Measurements from ENCODE around the gene CALML4.

Gene CALML4

GRCh38 chr15:68157074-68157473, 48.1 kb downstream of the CALML4 start:
- H3K27me3 ChIP-seq (ENCODE audit: insufficient read depth, low read length), result no peaks in the 10 kb centered on the region
- no peak overlapping the region for H3K9ac ChIP-seq (ENCODE audit: low read depth, low read length)
- no peak overlapping the region for H3K4me3 ChIP-seq (ENCODE audit: low read length)
- no peak overlapping the region for H3K27ac ChIP-seq (ENCODE audit: low read depth, low read length)
- H3K36me3 ChIP-seq (ENCODE audit: insufficient read depth, low read length), result peaks cover 44% of the 10 kb centered on the region
- H3K9me3 ChIP-seq (ENCODE audit: insufficient read depth, low read depth, low read length), result peaks cover 12% of the 10 kb centered on the region; the same call in 1 of the 2 replicates
- no peaks in the 10 kb centered on the region for H3K4me1 ChIP-seq (ENCODE audit: insufficient read depth, low read length)
- 82% methylated on average over 1 of the region's 1 CpG for WGBS

GRCh38 chr15:68154923-68155559, 50.1 kb downstream of the CALML4 start:
- 100% methylated on average over 1 of the region's 4 CpGs for WGBS
- H3K4me3 ChIP-seq (ENCODE audit: low read length), result no peak overlapping the region
- 0 out of 2 replicates have a peak, but pooled peaks cover 1% of the 10 kb centered on the region for H3K9me3 ChIP-seq (ENCODE audit: insufficient read depth, low read depth, low read length)
- no peaks in the 10 kb centered on the region for H3K27me3 ChIP-seq (ENCODE audit: insufficient read depth, low read length)
- no peaks in the 10 kb centered on the region for H3K4me1 ChIP-seq (ENCODE audit: insufficient read depth, low read length)
- H3K9ac ChIP-seq (ENCODE audit: low read depth, low read length), result no peak overlapping the region
- no peak overlapping the region for H3K27ac ChIP-seq (ENCODE audit: low read depth, low read length)
- peaks cover 32% of the 10 kb centered on the region for H3K36me3 ChIP-seq (ENCODE audit: insufficient read depth, low read length)

- Histone ChIP-seq H3K9ac (ENCODE audit: low read depth, low read length) (no peak overlapping the region), H3K27me3 (ENCODE audit: insufficient read depth, low read length) (no peaks in the 10 kb centered on the region), H3K36me3 (ENCODE audit: insufficient read depth, low read length) (peaks cover 19% of the 10 kb centered on the region), H3K27ac (ENCODE audit: low read depth, low read length) (no peak overlapping the region), H3K4me3 (ENCODE audit: low read length) (no peak overlapping the region), H3K9me3 (ENCODE audit: insufficient read depth, low read depth, low read length) (no peaks in the 10 kb centered on the region), H3K4me1 (ENCODE audit: insufficient read depth, low read length) (0 out of 2 replicates have a peak, but pooled peaks cover 4% of the 10 kb centered on the region)
- WGBS, result no CpG with 5 or more reads among the region's 2 CpGs
Observed at GRCh38 chr15:68152342-68152741, 52.8 kb downstream of the CALML4 start.

DNA sequence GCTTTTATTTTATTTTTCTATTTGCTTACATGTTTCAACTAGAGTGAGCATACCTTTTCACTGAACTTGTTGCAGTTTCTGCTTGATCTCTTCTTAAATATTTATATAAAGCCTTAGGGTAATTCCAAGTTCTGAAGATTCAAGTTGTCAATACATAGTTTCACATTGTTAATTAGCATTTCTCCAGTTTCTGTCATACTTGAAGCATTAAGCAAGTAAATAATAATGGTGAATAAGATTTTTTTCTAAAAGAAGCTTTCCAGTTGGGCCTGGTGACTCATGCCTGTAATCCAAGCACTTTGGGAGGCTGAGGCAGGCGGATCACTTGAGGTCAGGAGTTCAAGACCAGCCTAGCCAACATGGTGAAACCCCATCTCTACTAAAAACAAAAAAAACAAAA, 53.9 kb downstream of the CALML4 start:
- Histone ChIP-seq H3K9me3 (ENCODE audit: insufficient read depth, low read depth, low read length) (no peaks in the 10 kb centered on the region), H3K9ac (ENCODE audit: low read depth, low read length) (no peak overlapping the region), H3K27me3 (ENCODE audit: insufficient read depth, low read length) (no peaks in the 10 kb centered on the region), H3K4me3 (ENCODE audit: low read length) (no peak overlapping the region), H3K4me1 (ENCODE audit: insufficient read depth, low read length) (0 out of 2 replicates have a peak, but pooled peaks cover 4% of the 10 kb centered on the region), H3K36me3 (ENCODE audit: insufficient read depth, low read length) (peaks cover 29% of the 10 kb centered on the region), H3K27ac (ENCODE audit: low read depth, low read length) (no peak overlapping the region)
- WGBS, result 92% methylated on average over 1 of the region's 1 CpG

DNA sequence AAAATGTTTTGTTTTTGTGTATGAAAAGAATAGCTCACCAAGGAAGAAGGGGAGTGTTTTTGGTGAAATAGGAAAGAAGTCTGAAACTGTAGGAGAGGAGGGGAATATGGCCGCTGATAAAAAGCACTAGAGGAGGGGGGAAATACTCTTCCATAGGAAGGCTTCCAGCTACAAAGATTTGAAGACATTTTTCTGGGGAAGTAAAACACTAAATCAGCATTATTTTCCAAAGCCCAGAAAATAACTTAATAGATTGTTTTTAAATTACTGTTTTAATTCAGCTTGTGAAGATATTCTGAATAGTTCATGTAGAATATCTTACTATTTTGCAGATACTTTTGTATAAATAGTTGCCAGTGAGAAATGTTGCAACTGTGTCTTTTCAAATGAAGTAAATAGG, 54.9 kb downstream of the CALML4 start:
- Histone ChIP-seq H3K9me3 (ENCODE audit: insufficient read depth, low read depth, low read length) (no peaks in the 10 kb centered on the region), H3K4me3 (ENCODE audit: low read length) (no peak overlapping the region), H3K27me3 (ENCODE audit: insufficient read depth, low read length) (no peaks in the 10 kb centered on the region), H3K4me1 (ENCODE audit: insufficient read depth, low read length) (0 out of 2 replicates have a peak, but pooled peaks cover 4% of the 10 kb centered on the region), H3K27ac (ENCODE audit: low read depth, low read length) (no peak overlapping the region), H3K36me3 (ENCODE audit: insufficient read depth, low read length) (peaks cover 29% of the 10 kb centered on the region), H3K9ac (ENCODE audit: low read depth, low read length) (no peak overlapping the region)
- WGBS, result 95% methylated on average over 1 of the region's 1 CpG

DNA sequence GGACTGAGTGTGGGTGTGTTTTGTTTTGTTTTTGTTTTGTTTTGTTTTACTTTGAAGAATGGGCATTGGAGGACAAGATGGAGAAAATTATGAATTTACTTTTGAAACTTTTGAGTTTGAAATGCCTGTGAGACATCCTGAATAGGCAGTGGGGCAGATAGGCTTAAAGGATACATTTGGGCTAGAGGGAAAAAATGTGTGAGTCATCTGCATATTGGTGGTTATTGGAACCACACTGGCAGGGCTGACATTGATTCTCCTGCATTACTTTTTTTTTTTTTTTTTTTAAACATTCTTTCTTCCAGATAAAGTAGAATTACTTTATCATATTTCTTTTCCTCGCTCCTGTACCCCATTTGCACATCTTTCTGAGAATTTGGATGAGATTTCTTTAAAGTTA, 56.1 kb downstream of the CALML4 start:
- no peaks in the 10 kb centered on the region for H3K9me3 ChIP-seq (ENCODE audit: insufficient read depth, low read depth, low read length)
- H3K27ac ChIP-seq (ENCODE audit: low read depth, low read length), result no peak overlapping the region
- no peaks in the 10 kb centered on the region for H3K27me3 ChIP-seq (ENCODE audit: insufficient read depth, low read length)
- 0 out of 2 replicates have a peak, but pooled peaks cover 4% of the 10 kb centered on the region for H3K4me1 ChIP-seq (ENCODE audit: insufficient read depth, low read length)
- no peak overlapping the region for H3K9ac ChIP-seq (ENCODE audit: low read depth, low read length)
- no CpG with 5 or more reads among the region's 1 CpG for WGBS
- no peak overlapping the region for H3K4me3 ChIP-seq (ENCODE audit: low read length)
- peaks cover 28% of the 10 kb centered on the region for H3K36me3 ChIP-seq (ENCODE audit: insufficient read depth, low read length)

DNA sequence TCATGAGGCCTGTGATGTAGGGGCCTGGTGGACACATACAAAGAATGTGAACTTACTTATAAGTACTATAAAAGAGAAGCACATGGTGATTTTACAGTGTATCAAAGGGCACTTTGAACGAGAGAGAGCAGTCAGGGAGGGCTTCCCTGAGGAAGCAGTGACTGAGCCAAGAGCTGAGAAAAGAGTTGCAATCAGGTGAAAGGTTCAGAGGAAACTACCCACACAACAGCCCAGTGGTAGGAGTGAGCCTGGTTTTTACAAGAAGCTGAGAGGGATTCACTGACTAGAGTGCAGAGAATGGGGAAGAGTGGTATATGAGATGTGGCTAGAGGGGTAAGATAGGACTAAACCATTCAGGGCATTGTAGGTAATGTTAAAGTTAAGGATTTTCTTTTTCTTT, 57.1 kb downstream of the CALML4 start:
- WGBS, result 93% methylated on average over 1 of the region's 1 CpG
- Histone ChIP-seq H3K4me3 (ENCODE audit: low read length) (no peak overlapping the region), H3K27me3 (ENCODE audit: insufficient read depth, low read length) (no peaks in the 10 kb centered on the region), H3K27ac (ENCODE audit: low read depth, low read length) (no peak overlapping the region), H3K9ac (ENCODE audit: low read depth, low read length) (no peak overlapping the region), H3K9me3 (ENCODE audit: insufficient read depth, low read depth, low read length) (no peaks in the 10 kb centered on the region), H3K4me1 (ENCODE audit: insufficient read depth, low read length) (0 out of 2 replicates have a peak, but pooled peaks cover 4% of the 10 kb centered on the region), H3K36me3 (ENCODE audit: insufficient read depth, low read length) (peaks cover 19% of the 10 kb centered on the region)

DNA sequence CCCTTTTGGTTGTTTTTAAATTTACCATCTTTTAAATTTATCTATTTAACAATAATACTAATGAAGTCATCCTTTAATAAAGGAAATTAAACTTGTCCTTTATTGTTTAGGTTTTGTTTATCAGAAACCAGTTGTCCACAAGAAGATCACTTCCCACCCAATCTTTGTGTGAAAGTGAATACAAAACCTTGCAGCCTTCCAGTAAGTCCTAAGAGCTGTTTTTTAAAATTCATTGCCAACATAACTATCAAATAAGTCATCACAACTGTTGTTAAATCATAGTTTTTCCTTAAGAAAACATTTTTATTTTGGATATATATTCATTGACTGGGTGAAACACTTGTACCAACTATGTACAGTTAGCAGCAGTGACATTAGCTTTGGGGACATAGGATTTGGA, 59.4 kb downstream of the CALML4 start:
- no peaks in the 10 kb centered on the region for H3K9me3 ChIP-seq (ENCODE audit: insufficient read depth, low read depth, low read length)
- no peaks in the 10 kb centered on the region for H3K27me3 ChIP-seq (ENCODE audit: insufficient read depth, low read length)
- H3K9ac ChIP-seq (ENCODE audit: low read depth, low read length), result no peak overlapping the region
- H3K27ac ChIP-seq (ENCODE audit: low read depth, low read length), result no peak overlapping the region
- peaks cover 19% of the 10 kb centered on the region for H3K36me3 ChIP-seq (ENCODE audit: insufficient read depth, low read length)
- 0 out of 2 replicates have a peak, but pooled peaks cover 4% of the 10 kb centered on the region for H3K4me1 ChIP-seq (ENCODE audit: insufficient read depth, low read length)
- H3K4me3 ChIP-seq (ENCODE audit: low read length), result no peak overlapping the region

- Histone ChIP-seq H3K4me3 (ENCODE audit: low read length) (no peak overlapping the region), H3K9me3 (ENCODE audit: insufficient read depth, low read depth, low read length) (no peaks in the 10 kb centered on the region), H3K27me3 (ENCODE audit: insufficient read depth, low read length) (no peaks in the 10 kb centered on the region), H3K36me3 (ENCODE audit: insufficient read depth, low read length) (peaks cover 19% of the 10 kb centered on the region), H3K9ac (ENCODE audit: low read depth, low read length) (no peak overlapping the region), H3K27ac (ENCODE audit: low read depth, low read length) (no peak overlapping the region), H3K4me1 (ENCODE audit: insufficient read depth, low read length) (no peaks in the 10 kb centered on the region)
- no CpG with 5 or more reads among the region's 1 CpG for WGBS
Observed at GRCh38 chr15:68143785-68144184, 61.3 kb downstream of the CALML4 start.

DNA sequence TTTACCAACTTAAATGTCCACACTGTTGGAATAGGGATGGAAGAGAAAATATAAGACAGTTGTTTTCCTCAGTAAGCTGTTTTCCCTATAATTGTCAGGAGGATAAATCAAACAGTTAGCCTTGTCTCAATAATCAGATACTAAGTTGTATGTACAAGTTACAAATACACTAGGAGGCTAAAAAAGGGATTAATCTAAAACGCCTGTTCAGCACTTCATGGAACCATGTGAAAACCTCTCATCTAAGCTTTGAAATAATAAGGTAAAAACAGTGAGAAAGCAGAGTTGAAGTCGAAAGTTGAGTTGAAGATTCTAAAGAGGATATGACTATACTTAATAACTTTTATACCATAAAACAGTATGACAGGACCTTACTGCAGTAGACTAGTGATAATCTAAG, 62.0 kb downstream of the CALML4 start:
- Histone ChIP-seq H3K27me3 (ENCODE audit: insufficient read depth, low read length) (no peaks in the 10 kb centered on the region), H3K9me3 (ENCODE audit: insufficient read depth, low read depth, low read length) (no peaks in the 10 kb centered on the region), H3K4me3 (ENCODE audit: low read length) (no peak overlapping the region), H3K27ac (ENCODE audit: low read depth, low read length) (no peak overlapping the region), H3K9ac (ENCODE audit: low read depth, low read length) (no peak overlapping the region), H3K4me1 (ENCODE audit: insufficient read depth, low read length) (no peaks in the 10 kb centered on the region), H3K36me3 (ENCODE audit: insufficient read depth, low read length) (peaks cover 19% of the 10 kb centered on the region)
- 100% methylated on average over 1 of the region's 2 CpGs for WGBS

Measured in HUES64 (cell line).